Progenitor cell of endocrine pancreas (in vitro differentiated cells): ENCODE results near the gene PTPRT. TPM values are rescaled to one million over a fixed set of nuclear protein-coding genes. Genes with fewer than 3 reads are reported as not detected.

Experiments used
- DNase-seq: peaks from one replicate; pipeline ENCODE4 v3.0.0; 2021; ENCODE audit warnings: low spot score; ENCODE audit not compliant: unreplicated experiment
- H3K27ac Mint-ChIP-seq: 2 replicates; pipeline ENCODE4 v1.8.0; 2021; ENCODE audit warnings: mild to moderate bottlenecking, moderate library complexity, mixed read lengths
- H3K27me3 Mint-ChIP-seq: 2 replicates; pipeline ENCODE4 v1.8.0; 2021; ENCODE audit warnings: mixed read lengths
- H3K36me3 Mint-ChIP-seq: 2 replicates; pipeline ENCODE4 v1.8.0; 2022; ENCODE audit warnings: mixed read lengths; ENCODE audit not compliant: insufficient read depth
- H3K4me1 Mint-ChIP-seq: 2 replicates; pipeline ENCODE4 v1.8.0; 2021; ENCODE audit warnings: low read depth, mixed read lengths
- H3K4me3 Mint-ChIP-seq: 2 replicates; pipeline ENCODE4 v1.8.0; 2021; ENCODE audit warnings: low read depth, mild to moderate bottlenecking, moderate library complexity, mixed read lengths
- H3K9me3 Mint-ChIP-seq: 2 replicates; pipeline ENCODE4 v1.8.0; 2021; ENCODE audit warnings: low read depth, mixed read lengths
- CTCF ChIP-seq: fragments of 200-600 bp; sonication (generic); IDR thresholded peaks from one replicate; pipeline ENCODE4 v1.5.0; 2021; ENCODE audit warnings: antibody characterized with exemption, mild to moderate bottlenecking; ENCODE audit not compliant: unreplicated experiment
- total RNA-seq: library from RNA; stranded (reverse); gene quantifications from 2 replicates; pipeline ENCODE4 v1.2.1, GENCODE V29; 2021

The PTPRT gene
- total RNA-seq, 1 donor from 2014 or later, result 65.9 TPM

DNA sequence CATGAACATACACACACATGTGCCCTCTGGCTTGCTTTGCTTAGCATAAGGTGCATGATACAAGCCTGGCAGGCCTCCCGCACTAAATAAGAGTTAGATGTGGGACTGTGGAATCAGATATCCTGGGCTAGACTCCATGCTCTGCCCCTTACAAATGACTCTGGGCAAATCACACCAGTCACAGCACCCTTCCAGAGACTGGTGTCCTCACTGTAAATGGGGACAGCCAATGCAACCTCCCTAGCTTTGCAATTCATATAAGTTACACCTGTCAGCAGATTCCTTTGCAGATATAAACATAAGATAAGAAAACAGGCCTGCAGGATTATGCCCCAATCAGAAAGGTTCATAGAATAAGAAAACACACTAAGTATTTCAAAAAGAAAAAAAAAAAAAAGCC lies 174.1 kb downstream of the PTPRT start:
- peaks cover 8% of the 10 kb centered on the region for H3K4me1 Mint-ChIP-seq
- H3K36me3 Mint-ChIP-seq, result peaks cover 3% of the 10 kb centered on the region
- no peaks in the 10 kb centered on the region for H3K27me3 Mint-ChIP-seq
- no peak overlapping the region for H3K4me3 Mint-ChIP-seq
- H3K9me3 Mint-ChIP-seq, result peaks cover 7% of the 10 kb centered on the region
- no peak overlapping the region for H3K27ac Mint-ChIP-seq
- TF ChIP-seq CTCF, result no peak
- DNase-seq, result no peak

GRCh38 chr20:43014206-43014605 lies 175.5 kb downstream of the PTPRT start:
- Mint-ChIP-seq H3K36me3 (peaks cover 6% of the 10 kb centered on the region), H3K4me3 (no peak overlapping the region), H3K9me3 (peaks cover 7% of the 10 kb centered on the region), H3K27me3 (no peaks in the 10 kb centered on the region), H3K4me1 (peaks cover 8% of the 10 kb centered on the region), H3K27ac (no peak overlapping the region)
- DNase-seq, result no peak
- TF ChIP-seq CTCF, result no peak

DNA sequence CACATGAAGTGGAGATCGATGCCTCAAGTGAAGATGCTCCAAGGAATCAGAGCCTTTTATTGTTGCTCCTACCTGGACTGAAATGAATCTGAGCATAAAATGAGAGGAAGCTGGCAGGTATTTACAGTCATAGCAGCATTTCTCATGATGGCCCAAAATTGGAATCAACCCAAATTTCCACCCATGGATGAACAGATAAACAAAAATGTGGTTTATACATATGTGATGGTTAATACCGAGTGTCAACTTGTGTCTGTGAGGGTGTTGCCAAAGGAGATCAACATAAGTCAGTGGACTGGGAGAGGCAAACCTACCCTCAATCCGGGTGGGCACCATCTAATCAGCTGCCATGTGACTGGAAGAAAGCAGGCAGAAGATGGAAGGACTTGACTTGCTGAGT lies 178.2 kb downstream of the PTPRT start:
- H3K9me3 Mint-ChIP-seq, result peaks cover 7% of the 10 kb centered on the region
- peaks cover 7% of the 10 kb centered on the region for H3K4me1 Mint-ChIP-seq
- no peak overlapping the region for H3K27ac Mint-ChIP-seq
- H3K4me3 Mint-ChIP-seq, result no peak overlapping the region
- H3K36me3 Mint-ChIP-seq, result peaks cover 6% of the 10 kb centered on the region
- H3K27me3 Mint-ChIP-seq, result no peaks in the 10 kb centered on the region
- no peak for DNase-seq
- TF ChIP-seq CTCF, result no peak

DNA sequence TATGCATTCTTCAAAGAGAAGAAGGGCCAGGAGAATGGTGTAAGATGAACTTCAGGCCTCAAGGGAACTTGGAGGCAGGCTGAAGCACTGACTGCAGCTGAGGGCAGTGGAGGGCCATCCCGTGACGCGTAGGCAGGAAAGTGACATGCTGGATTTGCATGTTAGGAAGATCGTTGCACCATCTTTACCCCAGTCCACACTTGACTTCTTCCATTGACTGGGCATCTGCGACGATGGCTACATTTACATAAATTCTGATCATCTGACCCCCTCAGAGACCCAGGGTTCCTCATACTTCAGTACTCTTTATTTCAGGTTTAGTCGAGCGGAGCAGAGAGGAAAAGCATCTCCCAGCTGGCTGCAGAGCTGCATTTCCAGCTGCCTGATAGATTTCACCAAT lies 180.2 kb downstream of the PTPRT start:
- no peak overlapping the region for H3K4me3 Mint-ChIP-seq
- H3K9me3 Mint-ChIP-seq, result peaks cover 7% of the 10 kb centered on the region
- DNase-seq, result no peak

GRCh38 chr20:43007525-43007924 lies 182.2 kb downstream of the PTPRT start:
- Mint-ChIP-seq H3K4me1 (peaks cover 17% of the 10 kb centered on the region), H3K4me3 (no peak overlapping the region), H3K27ac (no peak overlapping the region), H3K9me3 (peaks cover 3% of the 10 kb centered on the region), H3K36me3 (peaks cover 6% of the 10 kb centered on the region), H3K27me3 (no peaks in the 10 kb centered on the region)
- no peak for TF ChIP-seq CTCF
- no peak for DNase-seq

More for the DNA sequence above, 180.2 kb downstream of the PTPRT start:
- no peaks in the 10 kb centered on the region for H3K27me3 Mint-ChIP-seq
- H3K4me1 Mint-ChIP-seq, result peaks cover 10% of the 10 kb centered on the region
- H3K27ac Mint-ChIP-seq, result no peak overlapping the region
- no peak for TF ChIP-seq CTCF
- peaks cover 6% of the 10 kb centered on the region for H3K36me3 Mint-ChIP-seq
